Amniotic stem cell (primary cell): ENCODE measurements around the gene RAI1.

Experiments used
- DNase-seq: peaks from one replicate; lab custom pipeline; 2025; lab: John Stamatoyannopoulos, UW

RAI1 gene

GRCh38 chr17:17786998-17787397, 105.7 kb downstream of the RAI1 start:
- no peak for DNase-seq

GRCh38 chr17:17787568-17787967, 106.3 kb downstream of the RAI1 start:
- DNase-seq = no peak

- DNase-seq = no peak
Observed at GRCh38 chr17:17788967-17789366, 107.7 kb downstream of the RAI1 start.

- DNase-seq = no peak
Observed at GRCh38 chr17:17789410-17789809, 108.2 kb downstream of the RAI1 start.

GRCh38 chr17:17789828-17790636, 108.8 kb downstream of the RAI1 start:
- no peak for DNase-seq

GRCh38 chr17:17790637-17791464, 109.6 kb downstream of the RAI1 start:
- no peak for DNase-seq

GRCh38 chr17:17792037-17792550, 110.8 kb downstream of the RAI1 start:
- no peak for DNase-seq

- no peak for DNase-seq
Observed at GRCh38 chr17:17792551-17793377, 111.5 kb downstream of the RAI1 start.

GRCh38 chr17:17793378-17794214, 112.3 kb downstream of the RAI1 start:
- no peak for DNase-seq

- no peak for DNase-seq
Observed at GRCh38 chr17:17794382-17794781, 113.1 kb downstream of the RAI1 start.

- DNase-seq = no peak
Observed at GRCh38 chr17:17795296-17795695, 114.0 kb downstream of the RAI1 start.

GRCh38 chr17:17795946-17796786, 114.9 kb downstream of the RAI1 start:
- DNase-seq = no peak

GRCh38 chr17:17796787-17797061, 115.5 kb downstream of the RAI1 start:
- DNase-seq = no peak

GRCh38 chr17:17797119-17797809, 116.0 kb downstream of the RAI1 start:
- DNase-seq = no peak

GRCh38 chr17:17798010-17798556, 116.8 kb downstream of the RAI1 start:
- DNase-seq = no peak

GRCh38 chr17:17798573-17799255, 117.5 kb downstream of the RAI1 start:
- DNase-seq = no peak

- no peak for DNase-seq
Observed at GRCh38 chr17:17800504-17801021, 119.3 kb downstream of the RAI1 start.

- no peak for DNase-seq
Observed at GRCh38 chr17:17801800-17802481, 120.7 kb downstream of the RAI1 start.
